ENCODE results near the gene PRDM12.

Gene PRDM12

GRCh38 chr9:130636648-130637020, 27.8 kb upstream of the PRDM12 start:
- DNase-seq (ENCODE audit: low read depth) = no peak
- no peak overlapping the region for H3K4me3 ChIP-seq (ENCODE audit: low read length)
- TF ChIP-seq CTCF (conservative IDR thresholded peaks at IDR 0.05; ENCODE audit: low read depth, low read length) = no peak

GRCh38 chr9:130638284-130639123, 25.9 kb upstream of the PRDM12 start:
- DNase-seq (ENCODE audit: low read depth) = no peak
- no peak for TF ChIP-seq CTCF (conservative IDR thresholded peaks at IDR 0.05; ENCODE audit: low read depth, low read length)

GRCh38 chr9:130639124-130639765, 25.1 kb upstream of the PRDM12 start:
- DNase-seq (ENCODE audit: low read depth) = no peak
- TF ChIP-seq CTCF (conservative IDR thresholded peaks at IDR 0.05; ENCODE audit: low read depth, low read length) = no peak
- no peak overlapping the region for H3K4me3 ChIP-seq (ENCODE audit: low read length)

More at GRCh38 chr9:130638284-130639123, 25.9 kb upstream of the PRDM12 start:
- H3K4me3 ChIP-seq (ENCODE audit: low read length) = no peak overlapping the region

GRCh38 chr9:130639866-130640555, 24.4 kb upstream of the PRDM12 start:
- TF ChIP-seq CTCF (conservative IDR thresholded peaks at IDR 0.05; ENCODE audit: low read depth, low read length) = no peak
- DNase-seq (ENCODE audit: low read depth) = no peak
- H3K4me3 ChIP-seq (ENCODE audit: low read length) = no peak overlapping the region

- no peak overlapping the region for H3K4me3 ChIP-seq (ENCODE audit: low read length)
- DNase-seq (ENCODE audit: low read depth) = no peak
- TF ChIP-seq CTCF (conservative IDR thresholded peaks at IDR 0.05; ENCODE audit: low read depth, low read length) = no peak
Observed at GRCh38 chr9:130640681-130641080, 23.7 kb upstream of the PRDM12 start.

GRCh38 chr9:130642926-130643325, 21.5 kb upstream of the PRDM12 start:
- TF ChIP-seq CTCF (conservative IDR thresholded peaks at IDR 0.05; ENCODE audit: low read depth, low read length) = no peak
- H3K4me3 ChIP-seq (ENCODE audit: low read length) = no peak overlapping the region
- no peak for DNase-seq (ENCODE audit: low read depth)

Measured in retinal pigment epithelial cell (primary cell).